Suprapubic skin (tissue), 3 donors: ENCODE measurements around the gene ABHD4.

ENCODE experiments used
- CTCF ChIP-seq, 2 donors: fragments of 200-600 bp in 1 of 2; fragments of 450-650 bp in 1 of 2; sonication (generic) in 1 of 2; IDR thresholded peaks; one replicate each; pipeline ENCODE4 v1.5.1; 2016 to 2019; ENCODE audit warnings: antibody characterized with exemption in 2 of 2, mild to moderate bottlenecking in 1 of 2, moderate library complexity in 1 of 2
- POLR2AphosphoS5 ChIP-seq, 3 donors: sonication (generic); formaldehyde crosslinking; IDR thresholded peaks; one replicate each; pipeline ENCODE4 v1.6.1; 2017; ENCODE audit warnings: antibody characterized with exemption in 3 of 3

DNA sequence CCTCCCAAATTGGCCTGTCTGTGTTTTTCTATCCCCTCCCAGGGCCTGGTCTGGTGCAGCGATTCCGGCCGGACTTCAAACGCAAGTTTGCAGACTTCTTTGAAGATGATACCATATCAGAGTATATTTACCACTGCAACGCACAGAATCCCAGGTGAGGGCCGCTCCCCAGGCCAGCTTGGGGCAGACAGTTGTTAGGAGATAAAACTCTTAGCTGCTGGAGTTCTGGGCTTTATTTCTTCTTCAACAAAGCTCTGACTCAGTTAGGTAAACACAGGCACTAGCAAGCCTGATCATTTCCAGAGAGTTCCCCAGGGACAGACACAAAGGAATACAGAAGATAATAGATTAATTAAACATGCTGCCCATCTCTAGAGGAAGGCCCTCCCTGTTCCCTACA lies 8.3 kb downstream of the ABHD4 start:
- TF ChIP-seq POLR2AphosphoS5 (IDR thresholded peaks at IDR 0.05) (no peak), CTCF (IDR thresholded peaks at IDR 0.05) (no peak)
